Activated CD4-positive, alpha-beta T cell treated with anti-CD3 and anti-CD28 coated beads, Interleukin-2, amount 50 U/mL, for 4 hours (primary cell): Measurements from ENCODE around the gene RORC.
"Not testable (repeated sequence)": the region's sequence is repeated elsewhere in the genome, so short reads cannot be mapped to it uniquely, and the experiment has no call there.

Experiments used
- DNase-seq, 2 experiments: peaks; one replicate each; pipeline ENCODE4 v3.0.0-alpha.2; 2020

The RORC gene

GRCh38 chr1:151769270-151769669 lies 62.3 kb downstream of the RORC start:
- DNase-seq = not testable (repeated sequence)

- not testable (repeated sequence) for DNase-seq
Observed at GRCh38 chr1:151768351-151769066, 63.1 kb downstream of the RORC start.

GRCh38 chr1:151763990-151764389 lies 67.6 kb downstream of the RORC start:
- no peak for DNase-seq

- DNase-seq = peak; percentile 80
Observed at GRCh38 chr1:151762941-151763921, 68.4 kb downstream of the RORC start, which contains the start of gene MRPL9. MRPL9 (minus strand) TSS chr1:151763496; CDS start chr1:151763479, 17 bp downstream.

- DNase-seq = no peak
Observed at GRCh38 chr1:151760597-151761385, 70.8 kb downstream of the RORC start.

- DNase-seq = no peak
Observed at GRCh38 chr1:151759241-151759640, 72.4 kb downstream of the RORC start.

GRCh38 chr1:151756291-151756690 lies 75.3 kb downstream of the RORC start:
- no peak for DNase-seq
